Sigmoid colon (tissue), 4 donors: ENCODE results near the gene KDF1.

Source experiments
- CTCF ChIP-seq, 4 experiments: fragments of 450-650 bp in 3 of 4; fragments of 200-600 bp in 1 of 4; IDR thresholded peaks; one replicate each; pipeline ENCODE4 v1.5.1; 2016 to 2019; ENCODE audit warnings: antibody characterized with exemption in 4 of 4, mild to moderate bottlenecking in 3 of 4, moderate library complexity in 2 of 4
- POLR2AphosphoS5 ChIP-seq, 4 donors: sonication (generic); formaldehyde crosslinking; IDR thresholded peaks; one replicate each; pipeline ENCODE4 v1.6.1; 2017; ENCODE audit warnings: antibody characterized with exemption in 4 of 4

GRCh38 chr1:26959722-26960624 lies at the start of gene KDF1:
- TF ChIP-seq CTCF (IDR thresholded peaks at IDR 0.05), result no peak
- no peak for TF ChIP-seq POLR2AphosphoS5 (IDR thresholded peaks at IDR 0.05)
